Skin epidermis (tissue), 12 donors: ENCODE measurements around the gene YARS1.

ENCODE experiments used
- H3K27ac ChIP-seq, 21 experiments: fragments of 200-600 bp; sonication (generic) in 11 of 21; one replicate each; pipeline ENCODE4 v1.5.0; 2020; ENCODE audit warnings: mild to moderate bottlenecking in 3 of 21, inconsistent platforms in 2 of 21, moderate library complexity in 2 of 21
- H3K4me3 ChIP-seq, 7 experiments: fragments of 200-600 bp; sonication (generic) in 2 of 7; one replicate each; pipeline ENCODE4 v1.5.0; 2020; ENCODE audit warnings: inconsistent platforms in 2 of 7, mild to moderate bottlenecking in 2 of 7, moderate library complexity in 1 of 7

The YARS1 gene

GRCh38 chr1:32753532-32754316, 63.4 kb downstream of the YARS1 start:
- Histone ChIP-seq H3K4me3 (peak overlapping the region; percentile 44 to 80 (median 58)), H3K27ac (peak overlapping the region in 19 of 21 experiments; percentile 36 to 95 (median 81))

- peak overlapping the region in 2 of 21 experiments; percentile 0 to 47 for H3K27ac ChIP-seq
- no peak overlapping the region for H3K4me3 ChIP-seq
Measured at GRCh38 chr1:32749771-32750170, 67.4 kb downstream of the YARS1 start.

- no peak overlapping the region for H3K4me3 ChIP-seq
- H3K27ac ChIP-seq, result peak overlapping the region in 2 of 21 experiments; percentile 0 to 47
Measured at GRCh38 chr1:32749332-32749731, 67.8 kb downstream of the YARS1 start.

- no peak overlapping the region for H3K27ac ChIP-seq
- H3K4me3 ChIP-seq, result no peak overlapping the region
Measured at GRCh38 chr1:32748926-32749325, 68.2 kb downstream of the YARS1 start.

GRCh38 chr1:32748348-32748747, 68.8 kb downstream of the YARS1 start:
- H3K27ac ChIP-seq, result no peak overlapping the region
- no peak overlapping the region for H3K4me3 ChIP-seq

- H3K4me3 ChIP-seq, result no peak overlapping the region
- no peak overlapping the region for H3K27ac ChIP-seq
Measured at GRCh38 chr1:32746130-32746529, 71.0 kb downstream of the YARS1 start.

- H3K27ac ChIP-seq, result peak overlapping the region in 6 of 21 experiments; percentile 50 to 96 (median 90)
Measured at GRCh38 chr1:32744071-32744425, 73.1 kb downstream of the YARS1 start.

GRCh38 chr1:32743380-32744070, 73.6 kb downstream of the YARS1 start:
- Histone ChIP-seq H3K27ac (peak overlapping the region in 10 of 21 experiments; percentile 87 to 96 (median 90)), H3K4me3 (peak overlapping the region in 2 of 7 experiments; percentile 48 to 73)

More at GRCh38 chr1:32744071-32744425, 73.1 kb downstream of the YARS1 start:
- H3K4me3 ChIP-seq, result no peak overlapping the region

GRCh38 chr1:32742956-32743355, 74.2 kb downstream of the YARS1 start:
- H3K4me3 ChIP-seq, result peak overlapping the region; percentile 48 to 74 (median 66)
- peak overlapping the region in 16 of 21 experiments; percentile 76 to 96 (median 90) for H3K27ac ChIP-seq

- Histone ChIP-seq H3K4me3 (peak overlapping the region; percentile 48 to 74 (median 66)), H3K27ac (peak overlapping the region; percentile 73 to 96 (median 90))
Measured at GRCh38 chr1:32742199-32742947, 74.8 kb downstream of the YARS1 start.

- H3K27ac ChIP-seq, result peak overlapping the region; percentile 75 to 96 (median 90)
Measured at GRCh38 chr1:32741413-32742198, 75.6 kb downstream of the YARS1 start.

GRCh38 chr1:32741059-32741412, 76.1 kb downstream of the YARS1 start:
- Histone ChIP-seq H3K27ac (peak overlapping the region in 19 of 21 experiments; percentile 58 to 92 (median 79)), H3K4me3 (peak overlapping the region; percentile 46 to 74 (median 60))

More at GRCh38 chr1:32741413-32742198, 75.6 kb downstream of the YARS1 start:
- H3K4me3 ChIP-seq, result peak overlapping the region; percentile 50 to 74 (median 66)

GRCh38 chr1:32736812-32737791, 80.1 kb downstream of the YARS1 start:
- H3K4me3 ChIP-seq, result no peak overlapping the region
- peak overlapping the region in 8 of 21 experiments; percentile 8 to 67 (median 44) for H3K27ac ChIP-seq

GRCh38 chr1:32733582-32734321, 83.4 kb downstream of the YARS1 start:
- no peak overlapping the region for H3K27ac ChIP-seq
- no peak overlapping the region for H3K4me3 ChIP-seq

- Histone ChIP-seq H3K27ac (peak overlapping the region in 2 of 21 experiments; percentile 35), H3K4me3 (no peak overlapping the region)
Measured at GRCh38 chr1:32729254-32730046, 87.7 kb downstream of the YARS1 start.

- Histone ChIP-seq H3K4me3 (no peak overlapping the region), H3K27ac (no peak overlapping the region)
Measured at GRCh38 chr1:32728413-32729077, 88.6 kb downstream of the YARS1 start.
